ENCODE results near the gene MAD1L1.

GRCh38 chr7:2156756-2157472 lies 75.8 kb downstream of the MAD1L1 start:
- no peak for TF ChIP-seq EZH2 (IDR thresholded peaks at IDR 0.05)
- TF ChIP-seq POLR2AphosphoS5 (IDR thresholded peaks at IDR 0.05; ENCODE audit: borderline replicate concordance, low read depth, low read length) = no peak
- no peak for TF ChIP-seq FOXP2 (optimal IDR thresholded peaks at IDR 0.05; ENCODE audit: control extremely low read depth, extremely low read length, insufficient read depth)
